Urothelium cell line (cell line): ENCODE measurements around the gene ETFA.

ENCODE experiments used
- DNase-seq: peaks from one replicate; pipeline ENCODE4 v3.0.0; 2011; ENCODE audit warnings: low spot score, mixed read lengths
- FAIRE-seq: peaks from 2 replicates; lab custom pipeline; 2011; peaks lifted over from hg19 to GRCh38; lab: Jason Lieb, UNC

ETFA gene

DNA sequence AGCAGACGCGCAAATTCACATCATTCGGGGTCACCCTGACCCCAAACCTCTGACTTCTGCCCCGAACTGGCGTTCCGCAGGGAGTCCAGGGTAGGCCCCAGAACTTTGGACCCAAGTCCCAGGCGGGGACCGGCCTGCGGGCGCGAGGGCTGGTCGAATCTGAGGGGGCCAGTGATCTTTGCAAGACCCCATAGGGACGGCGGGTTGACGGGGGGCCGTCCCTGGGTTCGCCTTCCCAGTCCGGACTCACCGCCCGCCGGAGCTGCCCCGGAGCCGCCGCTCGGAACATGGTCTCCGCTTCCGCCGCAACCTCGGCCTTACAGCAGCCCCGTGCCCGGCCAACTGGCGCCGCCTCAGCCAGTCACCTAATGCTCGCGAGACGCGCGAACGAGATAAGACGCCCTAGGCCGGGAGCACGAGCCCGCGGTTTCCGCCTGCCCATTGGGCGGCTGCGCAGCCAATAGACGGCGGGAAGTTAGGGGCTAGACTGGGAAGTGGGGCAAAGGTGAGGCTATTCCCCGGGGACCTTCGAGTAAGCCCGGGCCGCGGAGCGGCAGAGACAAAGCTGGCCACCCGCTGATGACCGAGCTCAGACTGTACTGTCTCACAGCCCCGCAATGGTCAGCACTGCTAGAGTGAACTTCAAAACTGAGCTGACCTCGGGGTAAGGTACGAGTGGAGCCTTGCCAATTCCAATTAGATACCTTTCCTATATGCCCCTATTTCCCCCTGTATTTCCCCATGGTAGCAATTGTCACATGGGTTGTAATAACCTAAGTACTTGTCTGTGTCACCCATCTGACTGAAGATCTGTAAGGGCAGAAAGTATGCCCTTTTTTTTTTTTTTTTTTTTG, at the start of gene ETFA:
Gene ETFA (minus strand): TSS at position 370 of the 854 bp plus-strand sequence. CDS start 81 bp downstream, at position 289.
- peak; percentile 13 for FAIRE-seq
- DNase-seq: peak; percentile 100

DNA sequence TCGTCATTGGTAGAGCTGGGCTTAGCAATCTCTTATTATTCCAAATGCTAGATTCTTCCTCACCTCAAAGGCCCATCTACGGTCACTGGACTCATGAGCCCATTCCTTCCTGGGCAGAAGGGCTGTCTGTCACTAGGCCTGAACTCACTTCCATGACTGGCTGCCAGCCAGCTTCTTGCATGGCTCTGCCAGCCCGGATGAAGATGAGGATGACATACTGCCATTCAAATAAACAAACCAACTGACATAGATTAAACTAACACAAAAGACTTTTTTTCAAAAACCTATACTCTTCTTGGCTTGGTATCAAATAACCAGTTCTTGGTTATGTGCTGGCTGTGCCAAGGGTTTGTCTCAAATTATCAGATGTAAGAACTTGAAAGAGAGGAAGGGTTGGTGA, 49.1 kb upstream of the ETFA start:
- FAIRE-seq (no peak), DNase-seq (no peak)

DNA sequence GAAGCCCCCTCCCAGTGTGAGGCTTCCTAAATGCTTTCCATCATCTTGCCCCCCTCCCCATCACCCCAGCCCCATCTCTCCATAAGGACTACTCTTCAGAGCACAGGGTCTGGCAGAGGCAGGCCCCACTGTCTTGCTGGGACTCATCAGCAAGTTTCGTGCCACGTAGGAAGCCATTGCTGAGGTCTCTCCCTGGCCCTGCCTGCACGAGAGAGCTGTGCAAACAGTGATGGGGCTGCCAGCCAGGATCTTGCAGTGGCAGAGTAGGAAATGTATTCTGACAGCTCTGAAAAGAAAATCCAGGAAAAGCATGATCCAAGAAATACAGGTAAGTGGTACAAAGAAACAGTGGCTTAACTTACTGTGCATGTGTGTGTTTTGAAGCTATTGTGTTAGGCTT, 47.9 kb upstream of the ETFA start:
- FAIRE-seq (no peak), DNase-seq (no peak)

- no peak for DNase-seq
- no peak for FAIRE-seq
Measured at GRCh38 chr15:76358453-76358852, 47.2 kb upstream of the ETFA start.

GRCh38 chr15:76354823-76355440, 43.7 kb upstream of the ETFA start:
- FAIRE-seq (no peak), DNase-seq (no peak)

GRCh38 chr15:76353903-76354302, 42.6 kb upstream of the ETFA start:
- DNase-seq (no peak), FAIRE-seq (no peak)

DNA sequence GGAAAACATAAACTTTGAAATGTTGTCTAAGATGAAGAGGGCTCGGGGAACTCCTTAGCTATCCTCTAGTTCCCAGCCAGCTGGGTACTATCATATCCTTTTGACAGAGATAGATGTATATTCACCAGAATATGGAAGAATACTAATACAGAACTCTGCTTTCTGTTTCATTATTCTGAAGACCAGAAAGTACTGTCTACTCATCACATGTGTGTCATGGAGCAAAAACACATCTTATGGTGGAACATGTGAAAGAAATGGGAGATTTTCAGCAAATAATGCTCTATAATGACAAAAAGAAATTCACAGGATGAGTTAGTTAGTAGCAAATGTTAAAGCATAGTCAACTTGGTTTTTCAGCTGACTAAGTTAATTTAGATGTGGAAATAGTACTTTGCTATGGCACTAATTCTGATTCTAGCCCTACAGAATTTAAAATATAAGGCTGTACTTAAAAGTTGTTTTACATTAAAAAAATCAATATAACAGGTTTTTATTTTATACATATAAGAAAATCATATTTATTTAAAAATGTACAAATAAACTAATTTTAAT, 41.8 kb upstream of the ETFA start:
- FAIRE-seq: no peak
- no peak for DNase-seq

GRCh38 chr15:76349301-76350070, 38.2 kb upstream of the ETFA start:
- FAIRE-seq: no peak
- DNase-seq: no peak

GRCh38 chr15:76347482-76348055, 36.3 kb upstream of the ETFA start:
- FAIRE-seq: no peak
- no peak for DNase-seq

- DNase-seq: no peak
- FAIRE-seq: no peak
Measured at GRCh38 chr15:76346669-76347481, 35.6 kb upstream of the ETFA start.

DNA sequence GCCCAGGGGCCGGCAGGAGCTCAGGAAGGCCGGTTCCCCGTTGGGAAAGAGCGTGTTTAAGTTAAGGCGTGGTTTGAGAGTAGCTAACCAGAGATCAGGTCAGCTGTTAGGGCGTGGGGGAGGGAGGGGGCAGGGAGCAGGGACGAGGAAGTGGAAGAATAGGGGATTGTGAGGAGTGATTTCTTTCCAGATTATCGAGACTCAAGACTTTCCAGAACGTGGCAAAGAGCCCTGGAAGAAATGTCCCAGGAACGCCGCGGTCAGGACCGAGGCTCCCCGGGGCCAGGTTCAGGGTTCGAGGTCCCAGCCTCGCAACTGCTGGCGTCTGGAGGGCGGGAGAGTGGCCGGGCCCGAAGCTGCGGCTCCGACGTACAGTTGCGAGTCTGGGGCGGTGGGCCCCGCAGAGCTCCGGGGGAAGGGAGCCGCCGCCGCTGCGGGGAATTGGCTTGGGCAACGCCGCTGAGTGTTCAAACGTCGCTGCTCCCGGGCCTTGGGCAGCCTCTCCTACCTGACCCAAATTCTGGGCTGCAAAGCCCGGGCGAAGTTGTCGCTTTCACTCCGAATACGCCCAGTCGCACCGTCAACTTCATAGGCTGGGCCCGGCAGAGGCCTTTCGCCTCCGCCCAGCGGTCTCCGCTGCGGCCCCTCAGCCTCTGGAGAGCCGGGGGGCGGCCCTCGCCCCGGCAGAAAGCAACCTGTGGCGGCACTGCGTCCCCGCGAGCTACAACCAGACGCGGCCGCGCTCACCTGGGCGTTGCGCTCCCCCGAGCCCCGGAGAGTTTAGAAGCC, 34.8 kb upstream of the ETFA start:
- DNase-seq: no peak
- no peak for FAIRE-seq

- FAIRE-seq: no peak
- no peak for DNase-seq
Measured at GRCh38 chr15:76345583-76345879, 34.3 kb upstream of the ETFA start.

DNA sequence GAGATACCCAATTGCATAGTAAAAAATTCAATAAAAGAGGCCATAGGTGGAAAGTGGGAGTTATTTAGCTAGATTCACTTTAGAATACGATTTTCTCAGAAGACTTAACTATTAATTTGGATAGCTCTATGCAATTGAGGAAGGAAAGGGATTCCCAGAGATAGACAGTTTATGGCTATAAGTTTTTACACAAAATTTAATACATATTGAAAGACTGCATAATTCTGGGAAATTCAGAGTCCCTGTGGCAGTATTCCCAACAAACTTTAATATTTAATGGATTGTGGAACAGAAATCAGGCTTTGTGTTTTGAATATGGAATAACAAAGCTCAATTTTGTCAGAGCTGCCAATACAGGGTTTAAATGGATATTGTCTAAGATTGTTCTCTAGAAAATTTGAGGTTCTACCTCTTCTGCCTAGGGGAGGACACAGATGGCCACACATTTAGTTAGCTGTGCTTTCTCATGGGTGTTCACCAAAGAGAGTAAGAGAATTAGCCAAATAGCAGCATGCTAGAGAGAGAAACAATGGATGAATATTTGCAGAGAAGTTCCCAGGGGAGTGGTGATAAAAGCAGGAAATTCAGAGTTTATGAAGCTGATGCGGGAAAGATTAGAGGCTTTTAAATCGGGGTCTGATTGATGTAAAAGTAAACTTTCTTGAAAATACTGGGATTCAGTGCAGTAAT, 33.8 kb upstream of the ETFA start:
- FAIRE-seq (no peak), DNase-seq (no peak)

DNA sequence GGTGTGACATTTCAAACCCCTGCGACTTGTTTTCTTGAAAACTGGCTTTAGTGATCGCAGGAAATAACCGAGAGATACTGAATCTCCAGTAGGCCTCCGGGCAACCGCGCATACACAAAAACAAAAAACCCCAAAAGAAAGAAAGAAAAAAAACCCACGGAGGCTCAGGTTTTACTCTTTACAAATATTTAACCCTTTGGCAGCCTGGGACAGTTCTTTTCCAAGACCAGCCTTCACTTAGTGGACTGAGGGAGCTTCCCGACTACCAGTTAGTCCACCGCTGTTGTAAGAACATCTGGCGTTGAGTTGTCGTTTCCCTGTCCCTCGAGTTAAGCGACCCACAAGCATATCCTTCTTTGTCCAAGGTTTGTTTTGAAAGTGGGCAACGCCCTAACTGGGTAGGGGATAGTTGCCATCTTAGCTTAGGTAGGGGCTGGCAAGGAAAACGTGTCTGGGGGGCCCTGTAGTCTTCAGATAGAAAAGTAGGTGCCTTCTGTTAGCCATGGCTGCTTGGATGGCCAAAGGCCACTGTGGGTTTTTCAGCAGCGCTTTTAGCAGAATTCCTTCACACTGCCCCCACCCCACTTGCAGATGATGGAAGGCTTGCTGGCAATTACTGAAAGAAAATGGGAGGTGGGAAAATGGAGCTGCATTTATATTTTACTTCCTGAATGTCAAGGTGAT, 32.2 kb upstream of the ETFA start:
- FAIRE-seq (no peak), DNase-seq (no peak)

GRCh38 chr15:76342382-76343201, 31.3 kb upstream of the ETFA start:
- FAIRE-seq: no peak
- no peak for DNase-seq

GRCh38 chr15:76342058-76342381, 30.8 kb upstream of the ETFA start:
- FAIRE-seq (no peak), DNase-seq (no peak)

- no peak for FAIRE-seq
- DNase-seq: no peak
Measured at GRCh38 chr15:76341366-76342057, 30.2 kb upstream of the ETFA start.
